ENCODE results near the gene GRAP2.
"Not testable (repeated sequence)": the region's sequence is repeated elsewhere in the genome, so short reads cannot be mapped to it uniquely, and the experiment has no call there.

Gene GRAP2

GRCh38 chr22:39947220-39948216 lies 46.6 kb downstream of the GRAP2 start:
- DNase-seq, result peak; percentile 79

GRCh38 chr22:39949964-39950737 lies 49.3 kb downstream of the GRAP2 start:
- no peak for DNase-seq

GRCh38 chr22:39951603-39952293 lies 50.9 kb downstream of the GRAP2 start:
- DNase-seq, result not testable (repeated sequence)

- no peak for DNase-seq
Observed at GRCh38 chr22:39952347-39952746, 51.5 kb downstream of the GRAP2 start.

GRCh38 chr22:39953101-39953500 lies 52.2 kb downstream of the GRAP2 start:
- DNase-seq, result no peak

- DNase-seq, result no peak
Observed at GRCh38 chr22:39954584-39955055, 53.7 kb downstream of the GRAP2 start.

GRCh38 chr22:39955675-39956074 lies 54.8 kb downstream of the GRAP2 start:
- DNase-seq, result no peak

GRCh38 chr22:39956932-39957664 lies 56.2 kb downstream of the GRAP2 start:
- DNase-seq, result no peak

- no peak for DNase-seq
Observed at GRCh38 chr22:39958009-39958711, 57.3 kb downstream of the GRAP2 start.

- DNase-seq, result no peak
Observed at GRCh38 chr22:39958949-39959639, 58.2 kb downstream of the GRAP2 start.

- DNase-seq, result no peak
Observed at GRCh38 chr22:39959640-39960447, 59.0 kb downstream of the GRAP2 start, which contains the start of gene TMA7B. TMA7B (plus strand) TSS chr22:39960397; CDS start chr22:39964375, 3,978 bp downstream.

GRCh38 chr22:39960791-39961746 lies 60.2 kb downstream of the GRAP2 start:
- DNase-seq, result no peak

GRCh38 chr22:39962071-39962470 lies 61.2 kb downstream of the GRAP2 start:
- DNase-seq, result no peak

GRCh38 chr22:39965748-39966147 lies 64.9 kb downstream of the GRAP2 start:
- no peak for DNase-seq

- no peak for DNase-seq
Observed at GRCh38 chr22:39966470-39966869, 65.6 kb downstream of the GRAP2 start.

- no peak for DNase-seq
Observed at GRCh38 chr22:39967103-39967829, 66.4 kb downstream of the GRAP2 start.

- no peak for DNase-seq
Observed at GRCh38 chr22:39967996-39968972, 67.4 kb downstream of the GRAP2 start.

All from NCI-H2029 treated with DMSO at 0.1 percent for 48 hours (cell line).